Duodenal mucosa (tissue), 2 donors: Measurements from ENCODE around the gene EXOC7.

Experiments
- H3K27ac ChIP-seq: one replicate; pipeline ENCODE4 v1.7.0; 2013; ENCODE audit warnings: low read depth, low read length
- H3K27me3 ChIP-seq, 2 donors: one replicate each; pipeline ENCODE4 v1.7.0; 2013; ENCODE audit warnings: low read length in 2 of 2, control low read depth in 1 of 2; ENCODE audit not compliant: insufficient read depth in 2 of 2, control insufficient read depth in 1 of 2
- H3K36me3 ChIP-seq, 2 donors: one replicate each; pipeline ENCODE4 v1.7.0; 2013; ENCODE audit warnings: low read length in 2 of 2, control low read depth in 1 of 2; ENCODE audit not compliant: insufficient read depth in 2 of 2, control insufficient read depth in 1 of 2
- H3K4me1 ChIP-seq, 2 donors: one replicate each; pipeline ENCODE4 v1.7.0; 2013; ENCODE audit warnings: low read length in 2 of 2, control low read depth in 1 of 2; ENCODE audit not compliant: insufficient read depth in 2 of 2, control insufficient read depth in 1 of 2
- H3K4me3 ChIP-seq, 2 donors: one replicate each; pipeline ENCODE4 v1.7.0; 2013; ENCODE audit warnings: low read length in 2 of 2, low read depth in 1 of 2
- H3K9ac ChIP-seq, 2 donors: one replicate each; pipeline ENCODE4 v1.7.0; 2013; ENCODE audit warnings: low read length in 2 of 2, low read depth in 1 of 2
- H3K9me3 ChIP-seq, 2 donors: one replicate each; pipeline ENCODE4 v1.7.0; 2013; ENCODE audit warnings: low read length in 2 of 2, control low read depth in 1 of 2; ENCODE audit not compliant: control insufficient read depth in 1 of 2

EXOC7 gene

DNA sequence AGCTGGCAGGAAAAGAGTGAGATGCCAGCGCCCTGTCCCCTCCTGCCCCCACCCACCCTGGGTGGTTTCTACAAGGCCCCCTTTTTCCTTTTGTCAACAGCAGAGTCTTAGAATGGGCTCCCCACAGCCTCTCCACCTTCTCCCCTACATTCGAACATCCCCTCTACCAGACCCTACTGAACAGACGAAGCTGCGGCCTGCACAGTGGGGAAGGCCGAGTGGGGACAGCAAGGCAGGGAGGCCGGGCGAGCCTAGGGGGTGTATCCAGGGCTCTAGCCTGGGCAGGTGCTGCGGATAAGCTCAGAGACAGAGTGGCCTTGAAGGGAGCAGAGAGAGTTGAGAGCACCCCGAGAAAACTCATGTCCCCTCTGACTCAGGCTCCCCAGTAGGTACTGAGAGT is 17.2 kb downstream of the EXOC7 start:
- Histone ChIP-seq H3K36me3 (peaks cover 56 to 87% of the 10 kb centered on the region in 2 donors), H3K27me3 (no peaks in the 10 kb centered on the region)

DNA sequence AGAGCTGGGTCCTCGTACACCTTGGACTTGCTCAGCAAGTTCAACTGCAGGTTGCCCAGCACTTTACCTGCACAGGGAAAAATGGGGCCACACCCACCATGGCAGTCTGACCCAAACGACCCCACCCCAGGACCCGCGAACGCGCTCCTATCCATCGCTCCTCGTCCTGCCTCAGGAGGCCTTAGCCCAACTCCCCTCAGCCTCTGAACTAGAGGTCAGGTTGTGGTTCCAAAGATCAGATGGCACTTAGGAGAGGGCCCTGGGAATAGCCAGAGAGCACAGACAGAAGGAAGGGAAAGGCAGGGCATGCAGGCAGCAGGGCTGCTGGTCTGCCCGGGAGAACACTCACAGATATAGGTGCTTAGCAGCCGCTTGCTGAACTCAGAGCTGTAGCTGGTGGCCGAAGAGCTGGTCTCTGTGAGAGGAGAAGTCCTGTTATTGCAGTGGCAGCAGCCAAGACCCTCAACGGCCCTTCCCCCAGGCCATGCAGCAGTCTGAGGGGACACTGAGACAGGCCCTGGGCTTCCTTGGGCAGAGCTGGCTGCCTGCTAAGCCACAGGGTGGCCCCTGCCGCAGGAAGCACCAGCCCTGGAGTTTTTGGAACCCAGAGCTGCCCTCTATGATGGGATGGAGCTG is 17.7 kb downstream of the EXOC7 start:
- H3K36me3 ChIP-seq = peaks cover 53 to 82% of the 10 kb centered on the region in 2 donors

More for the DNA sequence above, 17.2 kb downstream of the EXOC7 start:
- no peaks in the 10 kb centered on the region for H3K4me1 ChIP-seq
- H3K9ac ChIP-seq = no peak overlapping the region
- H3K4me3 ChIP-seq = no peak overlapping the region
- H3K27ac ChIP-seq = no peak overlapping the region
- no peaks in the 10 kb centered on the region for H3K9me3 ChIP-seq

DNA sequence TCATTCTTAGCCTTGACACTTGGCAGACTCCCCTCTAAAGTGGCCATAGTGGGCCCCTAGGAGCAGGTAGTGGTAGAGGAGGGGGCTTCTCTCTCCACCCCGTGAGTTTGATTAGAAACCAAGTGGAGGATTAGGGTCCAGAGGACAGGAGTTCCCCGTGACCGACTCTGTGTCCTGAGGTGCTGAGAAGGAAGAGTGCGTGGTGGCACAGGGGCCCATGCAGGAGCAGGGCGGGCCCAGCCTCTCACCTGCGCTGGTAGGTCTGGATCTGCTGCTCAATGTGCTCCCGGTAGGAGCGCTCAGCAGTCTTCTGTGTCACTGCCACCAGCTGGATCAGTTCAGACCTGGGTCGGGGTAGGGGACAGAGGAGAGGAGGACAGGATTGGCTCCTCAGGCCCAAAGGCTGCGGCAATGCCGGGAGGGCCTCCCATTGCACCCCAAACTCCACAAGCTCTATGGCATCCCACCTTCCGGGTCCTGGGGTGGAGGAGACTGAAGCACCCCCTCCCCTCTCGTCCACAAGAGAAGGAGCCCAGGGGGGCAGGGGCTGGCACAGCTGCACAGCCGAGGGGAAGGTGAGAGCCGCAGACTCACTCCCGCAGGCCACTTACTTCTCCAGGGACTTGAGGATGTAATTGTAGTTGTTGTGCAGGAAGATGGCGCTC is 18.4 kb downstream of the EXOC7 start:
- Histone ChIP-seq H3K36me3 (peaks cover 51 to 77% of the 10 kb centered on the region in 2 donors), H3K9ac (no peak overlapping the region), H3K4me3 (no peak overlapping the region), H3K4me1 (no peaks in the 10 kb centered on the region), H3K27ac (no peak overlapping the region), H3K9me3 (no peaks in the 10 kb centered on the region), H3K27me3 (peaks cover under 1 to 1% of the 10 kb centered on the region in 2 donors)

More for the DNA sequence above, 17.7 kb downstream of the EXOC7 start:
- Histone ChIP-seq H3K27ac (no peak overlapping the region), H3K27me3 (no peaks in the 10 kb centered on the region), H3K9me3 (no peaks in the 10 kb centered on the region), H3K9ac (no peak overlapping the region), H3K4me1 (no peaks in the 10 kb centered on the region), H3K4me3 (no peak overlapping the region)

DNA sequence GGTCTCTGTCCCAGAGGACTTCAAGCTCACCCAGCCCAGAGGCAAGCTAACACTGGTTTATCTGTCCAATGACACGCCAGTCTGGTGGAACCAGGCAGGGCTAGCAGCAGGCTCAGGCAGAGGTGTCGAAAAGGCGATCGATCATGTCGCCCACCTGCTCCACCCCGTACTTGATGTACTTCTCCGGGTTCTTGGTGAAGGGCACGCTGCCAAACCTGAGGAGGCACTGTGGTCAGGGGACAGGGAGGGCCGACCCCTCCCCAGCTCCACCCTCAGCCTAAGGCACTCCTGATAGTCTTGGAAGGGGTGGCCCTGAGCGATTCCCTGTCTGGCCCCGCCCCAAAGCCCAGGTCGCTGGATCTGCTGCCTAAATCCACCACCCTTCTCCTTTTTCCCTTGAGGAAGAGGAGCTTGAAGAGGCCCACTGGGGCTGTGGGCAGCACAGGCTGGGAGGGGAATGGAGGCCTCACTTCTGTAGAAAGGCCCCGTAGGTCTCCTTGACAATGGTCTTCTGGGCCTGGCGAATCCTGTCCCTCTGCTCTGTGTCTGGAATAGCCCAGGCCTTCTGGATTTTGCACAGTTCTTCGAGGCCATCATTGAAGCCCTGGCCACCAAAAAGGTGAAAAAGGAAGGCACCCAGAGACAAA is 19.9 kb downstream of the EXOC7 start:
- H3K36me3 ChIP-seq = peaks cover 44 to 61% of the 10 kb centered on the region in 2 donors
- no peak overlapping the region for H3K4me3 ChIP-seq
- H3K9me3 ChIP-seq = no peaks in the 10 kb centered on the region
- H3K9ac ChIP-seq = no peak overlapping the region
- H3K27ac ChIP-seq = no peak overlapping the region
- H3K27me3 ChIP-seq = peaks cover 16 to 17% of the 10 kb centered on the region in 2 donors
- no peaks in the 10 kb centered on the region for H3K4me1 ChIP-seq

DNA sequence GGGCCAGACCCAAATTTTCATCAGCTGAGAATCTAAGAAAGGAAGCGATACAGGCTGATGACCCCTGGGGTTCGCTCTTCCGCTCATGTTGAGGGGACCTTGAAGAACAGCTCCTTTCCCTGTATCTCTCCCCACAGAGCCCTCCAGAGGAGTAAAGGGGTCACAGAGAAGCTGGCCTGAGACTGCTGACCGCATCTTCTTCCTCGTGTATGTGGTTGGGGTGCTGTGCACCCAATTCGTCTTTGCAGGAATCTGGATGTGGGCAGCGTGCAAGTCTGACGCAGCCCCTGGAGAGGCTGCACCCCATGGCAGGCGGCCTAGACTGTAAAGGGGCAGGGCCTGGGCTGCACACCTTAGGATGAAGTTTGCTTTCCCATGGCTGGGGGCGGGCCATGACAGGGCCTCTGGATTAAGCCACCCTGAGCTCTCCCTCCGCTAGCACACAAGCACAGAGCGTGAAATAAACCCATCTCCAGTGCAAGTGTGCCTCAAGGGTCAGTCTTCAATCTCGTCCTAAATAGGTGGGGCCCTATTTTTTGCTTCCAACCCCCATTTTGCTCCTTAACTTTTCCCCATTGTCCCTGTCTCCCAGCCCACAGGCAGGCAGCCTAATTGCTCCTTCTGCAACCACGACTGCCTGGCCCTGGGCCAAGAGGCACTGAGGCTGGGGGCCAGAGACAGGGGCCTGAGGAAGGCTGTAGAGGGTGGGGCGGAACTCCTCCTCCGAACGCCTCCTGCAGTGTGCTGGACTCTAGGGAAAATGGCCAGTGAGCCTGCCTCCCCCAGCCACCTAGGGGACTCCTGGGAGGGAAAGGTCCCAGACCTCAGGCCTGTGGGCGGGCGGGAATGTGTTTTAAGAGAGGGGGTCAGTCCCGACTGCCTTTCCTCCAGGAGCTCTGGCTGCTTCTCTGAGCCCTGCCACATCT is 21.0 kb downstream of the EXOC7 start:
- H3K4me1 ChIP-seq = no peaks in the 10 kb centered on the region
- no peak overlapping the region for H3K27ac ChIP-seq
- no peaks in the 10 kb centered on the region for H3K9me3 ChIP-seq
- H3K27me3 ChIP-seq = peaks cover 24% of the 10 kb centered on the region in 2 donors
- H3K36me3 ChIP-seq = peaks cover 36 to 52% of the 10 kb centered on the region in 2 donors
- H3K4me3 ChIP-seq = no peak overlapping the region
- H3K9ac ChIP-seq = no peak overlapping the region

DNA sequence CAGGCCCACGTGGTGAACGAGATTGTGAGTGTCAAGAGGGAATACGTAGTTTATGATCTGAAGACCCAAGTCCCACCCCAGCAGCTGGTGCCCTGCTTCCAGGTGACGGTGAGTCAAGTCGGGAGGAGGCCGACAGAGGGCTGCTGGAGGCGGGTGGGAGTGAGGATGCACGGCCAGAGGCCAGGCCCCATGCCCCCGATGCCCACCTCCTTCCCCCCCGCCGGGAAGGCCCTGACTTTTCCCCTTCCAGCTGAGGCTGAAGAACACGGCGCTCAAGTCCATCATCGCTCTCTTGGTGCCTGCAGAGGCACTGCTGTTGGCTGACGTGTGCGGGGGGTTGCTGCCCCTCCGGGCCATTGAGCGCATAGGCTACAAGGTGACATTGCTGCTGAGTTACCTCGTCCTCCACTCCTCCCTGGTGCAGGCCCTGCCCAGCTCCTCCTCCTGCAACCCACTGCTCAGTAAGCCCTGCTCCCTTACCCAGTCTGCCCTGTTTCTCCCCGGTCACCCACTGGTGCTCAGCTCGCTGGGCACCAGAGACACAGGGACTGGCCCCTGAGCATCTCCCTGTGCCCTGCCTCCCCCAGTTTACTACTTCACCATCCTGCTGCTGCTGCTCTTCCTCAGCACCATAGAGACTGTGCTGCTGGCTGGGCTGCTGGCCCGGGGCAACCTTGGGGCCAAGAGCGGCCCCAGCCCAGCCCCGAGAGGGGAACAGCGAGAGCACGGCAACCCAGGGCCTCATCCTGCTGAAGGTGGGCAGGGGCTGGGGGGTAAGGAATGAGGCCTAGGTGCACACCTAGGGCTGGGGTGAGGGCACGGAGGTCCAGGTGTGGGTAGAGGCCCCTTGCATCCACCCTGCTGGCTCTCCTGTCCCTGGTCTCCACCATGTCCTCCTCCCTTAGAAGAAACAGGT is 22.0 kb downstream of the EXOC7 start:
- H3K4me3 ChIP-seq = no peak overlapping the region
- peaks cover 34 to 35% of the 10 kb centered on the region in 2 donors for H3K27me3 ChIP-seq
- peaks cover 5 to 7% of the 10 kb centered on the region in 2 donors for H3K4me1 ChIP-seq
- peaks cover 29 to 41% of the 10 kb centered on the region in 2 donors for H3K36me3 ChIP-seq
- no peak overlapping the region for H3K9ac ChIP-seq
- no peaks in the 10 kb centered on the region for H3K9me3 ChIP-seq
- no peak overlapping the region for H3K27ac ChIP-seq

DNA sequence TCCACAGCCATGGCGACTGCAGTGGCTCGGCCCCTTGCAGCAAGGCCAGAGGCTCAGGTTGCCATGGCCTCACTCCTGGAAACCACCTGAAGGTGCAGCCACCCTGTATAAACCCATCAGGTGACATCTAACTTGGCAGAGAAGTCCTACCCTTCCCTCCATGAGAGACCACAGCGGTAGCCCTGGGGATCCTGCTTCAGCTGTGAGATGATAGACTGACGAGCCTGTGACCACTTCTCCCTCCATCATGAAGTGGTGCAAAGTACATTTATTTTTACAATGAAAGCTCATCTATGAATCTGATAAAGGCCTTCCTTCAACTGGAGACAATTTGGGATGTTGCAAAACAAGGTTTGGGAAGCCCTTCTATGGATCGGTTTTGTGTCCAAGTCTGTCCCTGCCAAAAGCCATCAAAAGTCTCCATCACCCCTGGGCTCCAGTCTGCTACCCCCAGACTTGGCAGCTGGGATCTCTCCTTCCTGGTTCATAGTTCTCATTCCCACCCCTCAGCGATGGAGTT is 22.8 kb downstream of the EXOC7 start:
- peaks cover 22 to 34% of the 10 kb centered on the region in 2 donors for H3K36me3 ChIP-seq
- H3K4me1 ChIP-seq = peaks cover 8 to 12% of the 10 kb centered on the region in 2 donors
- H3K4me3 ChIP-seq = no peak overlapping the region
- no peak overlapping the region for H3K9ac ChIP-seq
- no peaks in the 10 kb centered on the region for H3K9me3 ChIP-seq
- H3K27ac ChIP-seq = no peak overlapping the region
- H3K27me3 ChIP-seq = peaks cover 42% of the 10 kb centered on the region in 2 donors

DNA sequence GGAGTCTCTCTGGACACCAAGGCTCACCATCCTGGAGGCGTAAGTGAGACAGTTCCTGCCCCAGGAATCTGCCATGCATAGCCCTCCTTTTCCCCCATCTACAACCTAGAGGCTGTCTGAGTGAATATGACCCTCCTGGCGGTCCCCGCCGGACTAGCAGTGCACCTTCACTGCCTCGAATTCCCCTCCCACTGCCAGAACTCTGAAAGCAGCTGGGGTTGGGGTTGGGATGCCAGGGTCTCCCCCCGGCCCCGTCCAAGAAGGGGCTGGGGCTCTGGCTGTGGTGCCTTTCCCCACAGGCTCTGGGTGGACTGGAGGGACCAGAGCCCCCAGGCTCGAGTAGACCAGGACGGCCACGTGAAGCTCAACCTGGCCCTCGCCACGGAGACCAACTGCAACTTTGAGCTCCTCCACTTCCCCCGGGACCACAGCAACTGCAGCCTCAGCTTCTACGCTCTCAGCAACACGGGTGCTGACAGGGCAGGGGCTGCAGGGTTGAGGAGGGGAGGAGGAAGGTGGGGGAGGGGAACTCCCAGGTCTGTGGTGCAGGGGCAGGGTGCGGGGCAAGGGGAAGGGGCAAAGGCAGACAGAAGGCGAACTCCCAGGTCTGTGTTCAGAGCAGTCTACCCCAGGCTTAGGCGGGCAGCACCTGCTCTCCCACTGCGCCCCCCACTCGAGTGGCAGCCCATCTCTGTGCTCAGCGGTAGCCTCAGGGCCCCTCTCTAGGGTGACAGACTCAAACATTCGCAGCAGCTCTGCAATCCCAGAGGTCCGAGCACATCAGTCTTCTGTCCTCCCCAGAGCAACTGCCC is 23.4 kb downstream of the EXOC7 start:
- H3K27ac ChIP-seq = no peak overlapping the region
- peaks cover 8 to 18% of the 10 kb centered on the region in 2 donors for H3K4me1 ChIP-seq

More for the DNA sequence above, 23.4 kb downstream of the EXOC7 start:
- no peak overlapping the region for H3K4me3 ChIP-seq
- no peaks in the 10 kb centered on the region for H3K9me3 ChIP-seq
- peaks cover 17 to 28% of the 10 kb centered on the region in 2 donors for H3K36me3 ChIP-seq
- H3K27me3 ChIP-seq = peaks cover 48 to 49% of the 10 kb centered on the region in 2 donors
- H3K9ac ChIP-seq = no peak overlapping the region
